ENCODE data around the gene MLX.

Gene MLX, protein sequence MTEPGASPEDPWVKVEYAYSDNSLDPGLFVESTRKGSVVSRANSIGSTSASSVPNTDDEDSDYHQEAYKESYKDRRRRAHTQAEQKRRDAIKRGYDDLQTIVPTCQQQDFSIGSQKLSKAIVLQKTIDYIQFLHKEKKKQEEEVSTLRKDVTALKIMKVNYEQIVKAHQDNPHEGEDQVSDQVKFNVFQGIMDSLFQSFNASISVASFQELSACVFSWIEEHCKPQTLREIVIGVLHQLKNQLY

GRCh38 chr17:42566883-42567573, at the start of gene MLX:
TSS of gene MLX (plus strand) at chr17:42567100. CDS start at chr17:42567125, 25 bp downstream.
- H3K27me3 Mint-ChIP-seq (ENCODE audit: low read depth), result no peaks in the 10 kb centered on the region
- H3K27ac Mint-ChIP-seq, result peak within 1 kb of the TSS; percentile 94
- peak within 1 kb of the TSS; percentile 96 for H3K4me3 Mint-ChIP-seq
- no peaks in the 10 kb centered on the region for H3K9me3 Mint-ChIP-seq
- peaks cover 29% of the 10 kb centered on the region for H3K4me1 Mint-ChIP-seq (ENCODE audit: low read depth)
- H3K36me3 Mint-ChIP-seq (ENCODE audit: low read depth), result peaks cover 37% of the 10 kb centered on the region

- Mint-ChIP-seq H3K4me3 (no peak overlapping the region), H3K9me3 (no peaks in the 10 kb centered on the region), H3K27me3 (ENCODE audit: low read depth) (no peaks in the 10 kb centered on the region), H3K27ac (no peak overlapping the region), H3K36me3 (ENCODE audit: low read depth) (peaks cover 10% of the 10 kb centered on the region), H3K4me1 (ENCODE audit: low read depth) (peaks cover 5% of the 10 kb centered on the region)
Observed at GRCh38 chr17:42517516-42517915, 49.4 kb upstream of the MLX start.

- Mint-ChIP-seq H3K4me3 (no peak overlapping the region), H3K4me1 (ENCODE audit: low read depth) (peaks cover 5% of the 10 kb centered on the region), H3K27ac (no peak overlapping the region), H3K27me3 (ENCODE audit: low read depth) (no peaks in the 10 kb centered on the region), H3K36me3 (ENCODE audit: low read depth) (peaks cover 10% of the 10 kb centered on the region), H3K9me3 (no peaks in the 10 kb centered on the region)
Observed at GRCh38 chr17:42518046-42518754, 48.7 kb upstream of the MLX start.

DNA sequence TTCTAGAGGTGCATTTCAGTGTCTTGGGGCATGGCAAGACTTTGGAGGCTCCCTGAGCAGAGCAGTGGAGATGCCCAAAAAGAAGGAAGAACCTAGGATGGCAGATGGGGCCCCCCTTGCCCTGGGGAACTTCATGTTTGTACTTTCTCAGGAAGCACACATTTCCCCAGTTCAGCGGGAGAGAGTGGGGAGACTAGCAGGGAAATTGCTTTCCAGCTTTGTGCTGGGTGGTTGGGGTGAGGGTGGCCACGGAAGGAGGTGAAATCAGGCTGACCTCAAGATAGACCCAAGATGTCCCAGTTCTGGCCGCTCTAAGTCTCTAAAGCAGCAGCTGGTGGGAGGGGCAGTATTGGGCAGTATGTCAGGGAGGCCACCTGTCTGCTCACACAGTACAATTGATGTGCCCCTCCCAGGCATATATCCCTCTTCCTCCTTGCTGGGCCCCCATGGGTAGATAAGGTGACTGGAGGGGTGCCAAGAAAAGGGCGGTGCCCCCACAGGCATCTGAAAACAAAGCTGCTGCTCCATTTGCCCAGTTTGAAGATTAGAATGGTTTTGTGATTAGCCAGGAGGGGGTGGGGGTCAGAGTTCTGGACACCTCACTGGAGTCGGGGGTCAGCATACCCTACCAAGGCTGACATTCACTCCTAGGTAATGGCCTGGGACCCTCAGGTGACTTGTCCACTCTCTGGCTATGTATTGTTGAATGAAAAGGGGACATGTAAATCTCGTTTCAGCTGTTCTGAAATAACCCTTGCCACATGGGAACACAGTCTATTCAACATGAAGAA, 48.0 kb upstream of the MLX start:
- Mint-ChIP-seq H3K4me1 (ENCODE audit: low read depth) (peaks cover 5% of the 10 kb centered on the region), H3K9me3 (no peaks in the 10 kb centered on the region), H3K4me3 (no peak overlapping the region), H3K27ac (no peak overlapping the region), H3K27me3 (ENCODE audit: low read depth) (no peaks in the 10 kb centered on the region), H3K36me3 (ENCODE audit: low read depth) (peaks cover 7% of the 10 kb centered on the region)

- Mint-ChIP-seq H3K4me1 (ENCODE audit: low read depth) (peaks cover 5% of the 10 kb centered on the region), H3K4me3 (no peak overlapping the region), H3K27ac (no peak overlapping the region), H3K27me3 (ENCODE audit: low read depth) (no peaks in the 10 kb centered on the region), H3K36me3 (ENCODE audit: low read depth) (peaks cover 5% of the 10 kb centered on the region), H3K9me3 (no peaks in the 10 kb centered on the region)
Observed at GRCh38 chr17:42519546-42520491, 47.1 kb upstream of the MLX start.

- Mint-ChIP-seq H3K27me3 (ENCODE audit: low read depth) (peaks cover 4% of the 10 kb centered on the region), H3K9me3 (no peaks in the 10 kb centered on the region), H3K4me3 (no peak overlapping the region), H3K36me3 (ENCODE audit: low read depth) (peaks cover 2% of the 10 kb centered on the region), H3K4me1 (ENCODE audit: low read depth) (peaks cover 5% of the 10 kb centered on the region), H3K27ac (no peak overlapping the region)
Observed at GRCh38 chr17:42520540-42520951, 46.4 kb upstream of the MLX start.

GRCh38 chr17:42521036-42521435, 45.9 kb upstream of the MLX start:
- Mint-ChIP-seq H3K27ac (no peak overlapping the region), H3K4me1 (ENCODE audit: low read depth) (peaks cover 5% of the 10 kb centered on the region), H3K36me3 (ENCODE audit: low read depth) (peaks cover 2% of the 10 kb centered on the region), H3K9me3 (no peaks in the 10 kb centered on the region), H3K4me3 (no peak overlapping the region), H3K27me3 (ENCODE audit: low read depth) (peaks cover 4% of the 10 kb centered on the region)

- Mint-ChIP-seq H3K4me3 (no peak overlapping the region), H3K27me3 (ENCODE audit: low read depth) (peaks cover 4% of the 10 kb centered on the region), H3K27ac (no peak overlapping the region), H3K36me3 (ENCODE audit: low read depth) (peaks cover 2% of the 10 kb centered on the region), H3K4me1 (ENCODE audit: low read depth) (peaks cover 5% of the 10 kb centered on the region), H3K9me3 (no peaks in the 10 kb centered on the region)
Observed at GRCh38 chr17:42521666-42522262, 45.1 kb upstream of the MLX start.

DNA sequence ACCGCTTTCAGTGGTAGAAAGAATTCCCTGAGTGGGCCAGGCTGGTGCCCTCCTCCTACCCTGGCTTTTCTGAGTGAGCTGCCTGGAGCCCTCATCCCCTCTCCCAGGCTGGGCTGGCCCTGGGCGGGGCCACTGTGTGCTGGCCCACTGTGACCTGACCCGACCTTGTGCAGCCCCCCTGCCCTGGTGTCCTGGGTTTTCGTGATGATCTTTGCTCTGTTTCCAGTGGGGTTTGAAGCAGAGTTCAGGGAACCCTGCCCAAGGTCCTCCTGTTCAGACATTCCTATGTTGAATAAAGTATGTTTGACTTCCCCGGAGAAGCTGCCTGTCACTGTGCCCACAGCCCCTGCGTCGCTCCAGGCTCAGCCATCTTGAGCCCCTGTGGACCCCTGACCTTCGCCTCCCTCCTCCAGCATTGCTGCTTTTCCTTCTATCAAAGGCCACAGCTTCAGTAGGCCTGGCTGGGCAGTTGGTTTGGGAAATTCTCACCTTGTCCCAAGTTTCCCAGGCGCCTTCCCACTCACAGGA, 44.6 kb upstream of the MLX start:
- peaks cover 4% of the 10 kb centered on the region for H3K27me3 Mint-ChIP-seq (ENCODE audit: low read depth)
- H3K4me3 Mint-ChIP-seq, result no peak overlapping the region
- H3K4me1 Mint-ChIP-seq (ENCODE audit: low read depth), result peaks cover 6% of the 10 kb centered on the region
- H3K27ac Mint-ChIP-seq, result no peak overlapping the region
- H3K36me3 Mint-ChIP-seq (ENCODE audit: low read depth), result peaks cover 2% of the 10 kb centered on the region
- no peaks in the 10 kb centered on the region for H3K9me3 Mint-ChIP-seq

- Mint-ChIP-seq H3K4me3 (no peak overlapping the region), H3K9me3 (no peaks in the 10 kb centered on the region), H3K27me3 (ENCODE audit: low read depth) (peaks cover 4% of the 10 kb centered on the region), H3K27ac (no peak overlapping the region), H3K36me3 (ENCODE audit: low read depth) (peaks cover 2% of the 10 kb centered on the region), H3K4me1 (ENCODE audit: low read depth) (peaks cover 4% of the 10 kb centered on the region)
Observed at GRCh38 chr17:42522798-42523278, 44.1 kb upstream of the MLX start.

DNA sequence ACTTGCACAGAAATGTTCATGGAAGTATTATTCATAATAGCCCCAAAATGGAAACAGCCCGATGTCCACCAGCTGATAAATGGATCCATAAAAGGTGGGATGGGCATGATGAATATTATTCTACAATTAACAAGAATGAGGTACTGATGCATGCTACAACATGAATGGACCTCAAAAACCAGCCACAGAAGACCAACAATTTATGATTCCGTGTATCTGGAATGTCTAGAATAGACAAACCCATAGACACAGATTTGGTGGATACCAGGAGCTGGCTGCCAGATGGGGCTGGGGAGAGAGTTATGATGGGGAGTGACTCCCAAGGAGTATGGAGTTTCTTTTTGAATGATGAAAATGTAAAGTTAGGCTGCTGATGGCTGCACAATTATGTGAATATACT, 41.7 kb upstream of the MLX start:
- H3K4me3 Mint-ChIP-seq, result no peak overlapping the region
- peaks cover 4% of the 10 kb centered on the region for H3K27me3 Mint-ChIP-seq (ENCODE audit: low read depth)
- no peaks in the 10 kb centered on the region for H3K9me3 Mint-ChIP-seq

GRCh38 chr17:42526031-42526444, 40.9 kb upstream of the MLX start:
- Mint-ChIP-seq H3K4me1 (ENCODE audit: low read depth) (peaks cover 10% of the 10 kb centered on the region), H3K4me3 (no peak overlapping the region), H3K27ac (no peak overlapping the region), H3K27me3 (ENCODE audit: low read depth) (peaks cover 4% of the 10 kb centered on the region), H3K36me3 (ENCODE audit: low read depth) (peaks cover 2% of the 10 kb centered on the region), H3K9me3 (no peaks in the 10 kb centered on the region)

More for the DNA sequence above, 41.7 kb upstream of the MLX start:
- peaks cover 4% of the 10 kb centered on the region for H3K4me1 Mint-ChIP-seq (ENCODE audit: low read depth)
- H3K27ac Mint-ChIP-seq, result no peak overlapping the region
- peaks cover 2% of the 10 kb centered on the region for H3K36me3 Mint-ChIP-seq (ENCODE audit: low read depth)

DNA sequence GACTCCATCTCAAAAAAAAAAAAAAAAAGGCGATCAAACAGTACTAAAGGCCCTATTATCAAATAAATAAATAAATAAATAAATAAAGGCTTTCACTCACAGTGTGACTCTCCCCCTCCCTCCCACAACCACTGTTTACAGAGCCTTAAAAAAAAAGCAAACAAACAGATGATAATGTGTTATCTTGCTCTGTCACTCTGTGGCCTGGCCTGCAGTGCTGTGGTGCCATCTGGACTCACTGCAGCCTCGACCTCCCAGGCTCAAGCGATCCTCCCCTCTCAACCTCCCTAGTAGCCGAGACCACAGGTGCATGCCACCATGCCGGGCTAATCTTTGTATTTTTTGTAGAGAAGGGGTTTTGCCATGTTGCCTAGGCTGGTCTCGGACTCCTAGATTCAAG, 39.0 kb upstream of the MLX start:
- Mint-ChIP-seq H3K36me3 (ENCODE audit: low read depth) (no peaks in the 10 kb centered on the region), H3K4me1 (ENCODE audit: low read depth) (peaks cover 18% of the 10 kb centered on the region), H3K27me3 (ENCODE audit: low read depth) (peaks cover 4% of the 10 kb centered on the region), H3K27ac (no peak overlapping the region), H3K4me3 (no peak overlapping the region), H3K9me3 (no peaks in the 10 kb centered on the region)

Measured in T-helper 1 cell treated with Interleukin-12 subunit alpha and Interleukin-12 subunit beta and Interleukin-4 antibody, amounts not matched to agents 30 μg/mL and 1 μg/mL, for 36 hours (primary cell).